ENCODE results near the gene NSFL1C. TPM values are rescaled to one million over a fixed set of nuclear protein-coding genes. Genes with fewer than 3 reads are reported as not detected.

NSFL1C gene
- total RNA-seq = 15.8 and 22.0 TPM in 2 replicates

GRCh38 chr20:1466211-1467081, at the start of gene NSFL1C:
Gene NSFL1C, minus strand, starts transcription at chr20:1466849. Its CDS starts 25 bp downstream, at chr20:1466824.

GRCh38 chr20:1491281-1491840, 24.7 kb upstream of the NSFL1C start, which contains the start of gene SIRPB2:
Gene SIRPB2, minus strand, starts transcription at chr20:1491420. Its CDS starts 61 bp downstream, at chr20:1491359.

GRCh38 chr20:1392693-1393506, 73.7 kb downstream of the NSFL1C start, which contains the start of gene FKBP1A:
Gene FKBP1A, minus strand, starts transcription at chr20:1393054. Its CDS starts 56 bp downstream, at chr20:1392998.

Other genes starting within 250 kb of the NSFL1C start
- gene RAD21L1, start 240.8 kb downstream of the NSFL1C start, total RNA-seq = not detected in 2 replicates
- 5.5 and 6.3 TPM in 2 replicates for gene SNPH, start 200.6 kb downstream of the NSFL1C start, total RNA-seq
- gene SDCBP2, start 137.7 kb downstream of the NSFL1C start, total RNA-seq = 1.5 and 2.3 TPM in 2 replicates
- gene FKBP1A, start 73.8 kb downstream of the NSFL1C start, total RNA-seq = 182 and 223 TPM in 2 replicates
- not detected in 2 replicates for gene SIRPB2, start 24.6 kb upstream of the NSFL1C start, total RNA-seq
- gene SIRPD, start 90.9 kb upstream of the NSFL1C start, total RNA-seq = not detected in 2 replicates
- gene SIRPB1, start 153.2 kb upstream of the NSFL1C start, total RNA-seq = 0.37 and 0.39 TPM in 2 replicates
- not detected in 2 replicates for gene SIRPG, start 190.9 kb upstream of the NSFL1C start, total RNA-seq

Data from subcutaneous preadipocyte (primary cell).